IMR-90 (cell line): ENCODE measurements around the gene FLT4. TPM values are rescaled to one million over a fixed set of nuclear protein-coding genes. Genes with fewer than 3 reads are reported as not detected.

Experiments used
- ATAC-seq: fragments of 200-7000 bp; cut with Tn5 transposase; 2 replicates; pipeline ENCODE4 v1.9.1; 2020; ENCODE audit warnings: low read depth, mild to moderate bottlenecking, moderate library complexity
- BruUV-seq: library from RNA; stranded (reverse); fragments of 400-500 nt; replicated peaks from 2 replicates; lab custom pipeline; 2021; lab: Mats Ljungman, UMichigan
- CTCF ChIA-PET: fragments of 300-600 bp; formaldehyde crosslinking; extraction: SDS; loops from one replicate; lab custom pipeline; 2021; ENCODE audit warnings: antibody characterized with exemption; lab: Yijun Ruan, JAX
- POLR2A ChIA-PET: fragments of 300-600 bp; sonication (Branson Sonifier 250); formaldehyde crosslinking; loops from one replicate; lab custom pipeline; 2022; ENCODE audit warnings: antibody characterized with exemption; ENCODE audit not compliant: unreplicated experiment; lab: Charles Lee
- DNase-seq: peaks from one replicate; pipeline ENCODE4 v3.0.0; 2013
- H2AFZ ChIP-seq: replicated peaks from 2 replicates; pipeline ENCODE3; 2013; ENCODE audit warnings: low read length, mild to moderate bottlenecking; ENCODE audit not compliant: poor library complexity
- H2AK5ac ChIP-seq: 2 replicates; pipeline ENCODE4 v1.6.1; 2013; ENCODE audit warnings: low read depth, low read length, inconsistent platforms
- H2AK9ac ChIP-seq: replicated peaks from 2 replicates; pipeline ENCODE3; 2013; ENCODE audit warnings: mild to moderate bottlenecking, low read depth, low read length, moderate library complexity; ENCODE audit not compliant: poor library complexity
- H2BK120ac ChIP-seq: 2 replicates; pipeline ENCODE4 v1.6.1; 2013; ENCODE audit warnings: low read depth, low read length, inconsistent platforms
- H2BK15ac ChIP-seq: 3 replicates; pipeline ENCODE4 v1.6.1; 2013; ENCODE audit warnings: low read depth, low read length, inconsistent platforms
- H2BK20ac ChIP-seq: 2 replicates; pipeline ENCODE4 v1.6.1; 2013; ENCODE audit warnings: low read depth, mild to moderate bottlenecking, inconsistent platforms, low read length, moderate library complexity
- H2BK5ac ChIP-seq: 2 replicates; pipeline ENCODE4 v1.6.1; 2013; ENCODE audit warnings: mild to moderate bottlenecking, low read depth, low read length, inconsistent platforms; ENCODE audit not compliant: poor library complexity, severe bottlenecking
- H3K14ac ChIP-seq: replicated peaks from 2 replicates; pipeline ENCODE4 v1.6.1; 2013; ENCODE audit warnings: low read depth, low read length, inconsistent platforms
- H3K18ac ChIP-seq: 2 replicates; pipeline ENCODE4 v1.6.1; 2013; ENCODE audit warnings: low read depth, low read length, control low read depth
- H3K23ac ChIP-seq: 2 replicates; pipeline ENCODE4 v1.6.1; 2013; ENCODE audit warnings: low read depth, low read length, inconsistent platforms
- H3K27ac ChIP-seq: 2 replicates; pipeline ENCODE4 v1.5.1; 2013; ENCODE audit warnings: mild to moderate bottlenecking, control low read depth, low read length; ENCODE audit not compliant: insufficient read depth
- H3K27me3 ChIP-seq: 2 replicates; pipeline ENCODE4 v1.6.1; 2013; ENCODE audit warnings: low read length; ENCODE audit not compliant: control insufficient read depth, insufficient read depth
- H3K36me3 ChIP-seq: 2 replicates; pipeline ENCODE4 v1.6.1; 2013; ENCODE audit warnings: low read length, mixed read lengths; ENCODE audit not compliant: control insufficient read depth, insufficient read depth
- H3K4ac ChIP-seq: 2 replicates; pipeline ENCODE4 v1.6.1; 2013; ENCODE audit warnings: low read depth, low read length, inconsistent platforms
- H3K4me1 ChIP-seq: 2 replicates; pipeline ENCODE4 v1.6.1; 2013; ENCODE audit warnings: low read length, mixed read lengths; ENCODE audit not compliant: control insufficient read depth, insufficient read depth
- H3K4me2 ChIP-seq: 2 replicates; pipeline ENCODE4 v1.6.1; 2013; ENCODE audit warnings: low read depth, mild to moderate bottlenecking, control low read depth, low read length, moderate library complexity
- H3K4me3 ChIP-seq: 2 replicates; pipeline ENCODE4 v1.5.1; 2013; ENCODE audit warnings: low read depth, mild to moderate bottlenecking, control low read depth, low read length, moderate library complexity; ENCODE audit not compliant: insufficient read depth
- H3K56ac ChIP-seq: 2 replicates; pipeline ENCODE4 v1.6.1; 2013; ENCODE audit warnings: low read length, inconsistent platforms; ENCODE audit not compliant: insufficient read depth; ENCODE audit errors: extremely low read depth
- H3K79me1 ChIP-seq, 2 experiments: 2 replicates each; pipeline ENCODE4 v1.6.1; 2013; ENCODE audit warnings: low read length in 2 of 2, inconsistent platforms in 1 of 2, low read depth in 1 of 2
- H3K9ac ChIP-seq: 2 replicates; pipeline ENCODE4 v1.6.1; 2013; ENCODE audit warnings: low read depth, low read length, control low read depth
- H3K9me1 ChIP-seq: 2 replicates; pipeline ENCODE4 v1.6.1; 2013; ENCODE audit warnings: low read length, inconsistent platforms; ENCODE audit not compliant: insufficient read depth
- H3K9me3 ChIP-seq: 2 replicates; pipeline ENCODE4 v1.6.1; 2013; ENCODE audit warnings: low read length; ENCODE audit not compliant: control insufficient read depth, insufficient read depth
- H4K20me1 ChIP-seq: 2 replicates; pipeline ENCODE4 v1.6.1; 2013; ENCODE audit warnings: low read length, inconsistent platforms; ENCODE audit not compliant: insufficient read depth
- H4K5ac ChIP-seq: 2 replicates; pipeline ENCODE4 v1.6.1; 2013; ENCODE audit warnings: mild to moderate bottlenecking, low read depth, low read length, control low read depth
- H4K8ac ChIP-seq, 2 experiments: 2 replicates each; pipeline ENCODE4 v1.6.1; 2013; ENCODE audit warnings: low read depth in 2 of 2, low read length in 2 of 2, control low read depth in 1 of 2, inconsistent platforms in 1 of 2
- H4K91ac ChIP-seq: 2 replicates; pipeline ENCODE4 v1.6.1; 2013; ENCODE audit warnings: low read depth, low read length, inconsistent platforms; ENCODE audit not compliant: insufficient read depth
- CHD1 ChIP-seq: IDR thresholded peaks from 2 replicates; pipeline ENCODE4 v1.6.1; 2012; ENCODE audit warnings: low read depth, low read length, improper control_type of control experiment
- WGBS, 2 experiments: methylation state at CpG; one replicate each; pipeline versions ENCODE4 v1.1.5 to v1.1.7; 2013; ENCODE audit warnings: missing lambda C conversion rate in 2 of 2; ENCODE audit not compliant: insufficient read length in 1 of 2; ENCODE audit errors: extremely low coverage in 2 of 2; 5-methylcytosine and 5-hydroxymethylcytosine counted together
- dilution Hi-C: fragments of 300-500 bp; cut with HindIII; formaldehyde crosslinking; loops from one replicate; pipeline ENCODE4 v1.14.3; 2018; ENCODE audit warnings: low sequenced_read_pairs; ENCODE audit not compliant: unreplicated experiment
- in situ Hi-C: fragments of 300-500 bp; cut with MboI; formaldehyde crosslinking; loops from 3 replicates; pipeline ENCODE4 v1.14.3; 2019; ENCODE audit warnings: low sequenced_read_pairs, inconsistent platforms, mixed read lengths
- intact Hi-C: fragments of 100-400 bp; cut with micrococcal nuclease; formaldehyde crosslinking; loops from 2 replicates; pipeline ENCODE4 v1.10.0; 2022
- polyA plus RNA-seq, 3 experiments: library from polyadenylated mRNA; depleted of rRNA; stranded (reverse); fragments of >200 nt; gene quantifications; 2 replicates each; pipeline ENCODE4 v1.2.3, GENCODE V29; 2012; ENCODE audit warnings: low replicate concordance in 1 of 3
- total RNA-seq: library from RNA; depleted of rRNA; stranded (reverse); fragments of >200 nt; gene quantifications from 2 replicates; pipeline ENCODE4 v1.2.3, GENCODE V29; 2012

The FLT4 gene
- total and polyA plus RNA-seq, 2 of the 4 experiments (the other 2 are of a cell fraction) = under 0.01 to 0.07 TPM

DNA sequence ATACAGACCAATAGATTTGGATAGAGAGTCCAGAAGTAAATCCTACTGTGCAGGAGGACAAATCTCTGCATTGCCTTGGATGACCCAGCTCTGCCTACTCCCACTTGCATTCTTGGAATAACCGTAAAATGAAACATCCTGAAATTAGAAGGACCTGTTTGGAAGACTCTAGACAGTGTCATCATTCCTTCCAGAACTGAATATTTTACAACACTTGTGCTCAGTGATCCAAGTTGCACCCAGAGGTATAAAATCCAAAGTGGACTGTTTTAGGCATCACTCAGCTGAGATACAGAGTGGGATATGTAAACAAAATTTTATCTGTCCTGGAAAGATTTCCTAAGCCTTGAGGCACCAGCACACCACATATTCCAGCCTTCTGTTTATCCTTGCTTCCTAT is 46.7 kb upstream of the FLT4 start:
- intact Hi-C loops (no loop called here), in situ Hi-C loops (no loop called here), dilution Hi-C loops (no loop called here)
- H4K5ac ChIP-seq = no peak overlapping the region
- ChIA-PET POLR2A (no interaction called here), CTCF (no interaction called here)
- H2BK120ac ChIP-seq = no peak overlapping the region
- H3K4me3 ChIP-seq = no peak overlapping the region
- H4K91ac ChIP-seq = no peak overlapping the region
- no peak overlapping the region for H3K9ac ChIP-seq
- DNase-seq (no peak), ATAC-seq (no peak)
- no peak overlapping the region for H3K56ac ChIP-seq
- no peak overlapping the region for H3K4ac ChIP-seq
- H3K9me3 ChIP-seq = no peaks in the 10 kb centered on the region
- no peak overlapping the region for H2BK5ac ChIP-seq
- H2AK9ac ChIP-seq = no peak overlapping the region
- no peaks in the 10 kb centered on the region for H3K36me3 ChIP-seq
- H3K9me1 ChIP-seq = no peaks in the 10 kb centered on the region
- no peaks in the 10 kb centered on the region for H3K79me1 ChIP-seq
- H3K14ac ChIP-seq = no peak overlapping the region
- H3K4me2 ChIP-seq = no peak overlapping the region
- no peak overlapping the region for H2BK20ac ChIP-seq
- no peak overlapping the region for H3K27ac ChIP-seq
- H2BK15ac ChIP-seq = no peak overlapping the region
- WGBS, 2 experiments = no CpG with 5 or more reads among the region's 1 CpG
- H3K23ac ChIP-seq = no peak overlapping the region
- no peak overlapping the region for H3K18ac ChIP-seq
- H3K4me1 ChIP-seq = no peaks in the 10 kb centered on the region
- H4K20me1 ChIP-seq = no peaks in the 10 kb centered on the region
- TF ChIP-seq CHD1 = no peak
- no peak overlapping the region for H2AFZ ChIP-seq
- no TSS peak for BruUV-seq
- H4K8ac ChIP-seq = no peak overlapping the region
- H3K27me3 ChIP-seq = peaks cover 2% of the 10 kb centered on the region; the same call in 1 of the 2 replicates
- no peak overlapping the region for H2AK5ac ChIP-seq
